Spleen (tissue), 11 donors: ENCODE data around the gene BTBD19. TPM values are rescaled to one million over a fixed set of nuclear protein-coding genes. Genes with fewer than 3 reads are reported as not detected.

Source experiments
- DNase-seq: peaks from one replicate; pipeline ENCODE4 v3.0.0-alpha.2; 2020
- H3K27ac ChIP-seq, 8 donors: fragments of 200-600 bp; sonication (generic) in 7 of 8; 1 replicate in 4 of 8; 2 replicates in 4 of 8; pipeline versions ENCODE4 v1.5.0 to v1.8.0; 2016 to 2021; ENCODE audit warnings: inconsistent platforms in 4 of 8, mild to moderate bottlenecking in 4 of 8, moderate library complexity in 1 of 8
- H3K27me3 ChIP-seq, 7 donors: fragments of 200-600 bp; sonication (generic) in 6 of 7; replicated peaks in 1 of 7; 1 replicate in 4 of 7; 2 replicates in 3 of 7; pipeline versions ENCODE4 v1.5.0 to v1.8.0; 2016 to 2021; ENCODE audit warnings: inconsistent platforms in 3 of 7, mild to moderate bottlenecking in 1 of 7
- H3K36me3 ChIP-seq, 6 donors: fragments of 200-600 bp; sonication (generic) in 5 of 6; 1 replicate in 4 of 6; 2 replicates in 2 of 6; pipeline versions ENCODE4 v1.5.0 to v1.8.0; 2016 to 2021; ENCODE audit warnings: inconsistent platforms in 2 of 6
- H3K4me1 ChIP-seq, 6 donors: fragments of 200-600 bp; sonication (generic) in 5 of 6; 1 replicate in 3 of 6; 2 replicates in 3 of 6; pipeline versions ENCODE4 v1.5.0 to v1.8.0; 2016 to 2021; ENCODE audit warnings: inconsistent platforms in 3 of 6
- H3K4me3 ChIP-seq, 8 donors: fragments of 200-600 bp; sonication (generic) in 7 of 8; 1 replicate in 4 of 8; 2 replicates in 4 of 8; pipeline versions ENCODE4 v1.5.0 to v1.8.0; 2016 to 2021; ENCODE audit warnings: inconsistent platforms in 4 of 8, mild to moderate bottlenecking in 4 of 8, moderate library complexity in 2 of 8
- H3K9me3 ChIP-seq, 8 donors: fragments of 200-600 bp; sonication (generic) in 7 of 8; 1 replicate in 4 of 8; 2 replicates in 4 of 8; pipeline versions ENCODE4 v1.5.0 to v1.8.0; 2016 to 2021; ENCODE audit warnings: inconsistent platforms in 4 of 8
- CTCF ChIP-seq, 11 experiments: fragments of 200-600 bp in 7 of 11; fragments of 450-650 bp in 4 of 11; sonication (generic) in 4 of 11; IDR thresholded peaks in 8 of 11; conservative IDR thresholded peaks in 3 of 11; 1 replicate in 7 of 11; 2 replicates in 4 of 11; pipeline versions ENCODE4 v1.4.0 to v1.8.0; 2016 to 2021; ENCODE audit warnings: antibody characterized with exemption in 11 of 11, inconsistent platforms in 4 of 11, mild to moderate bottlenecking in 1 of 11
- POLR2A ChIP-seq, 3 donors: fragments of 450-650 bp; IDR thresholded peaks; one replicate each; pipeline ENCODE4 v1.5.1; 2017; ENCODE audit warnings: antibody characterized with exemption in 3 of 3, mild to moderate bottlenecking in 1 of 3
- POLR2AphosphoS5 ChIP-seq, 3 donors: sonication (generic); formaldehyde crosslinking; IDR thresholded peaks; one replicate each; pipeline ENCODE4 v1.5.1; 2017; ENCODE audit warnings: antibody characterized with exemption in 3 of 3
- WGBS, 5 donors: extraction: QIAGEN DNeasy Blood & Tissue Kit in 3 of 5; methylation state at CpG; one replicate each; pipeline versions ENCODE4 v1.1.5 to v1.1.7; 2013 to 2018; 5-methylcytosine and 5-hydroxymethylcytosine counted together
- intact Hi-C: fragments of 100-400 bp; cut with DNase I; formaldehyde crosslinking; loops from one replicate; pipeline ENCODE4 v1.15.0; 2023; ENCODE audit warnings: low total_unique reads
- polyA plus RNA-seq, 3 donors: library from polyadenylated mRNA; stranded (reverse); fragments of 200-250 nt; gene quantifications; one replicate each; pipeline ENCODE4 v1.2.1, GENCODE V29; 2013
- total RNA-seq, 7 donors: library from RNA; depleted of rRNA in 3 of 7; stranded (reverse); fragments of >200 nt in 3 of 7; fragmentation: NEBNext Ultra II Directional in 4 of 7; extraction: Animal tissue kit (Norgen Biotek cat#: 25700) in 4 of 7; gene quantifications; one replicate each; pipeline versions ENCODE4 v1.1.0 to v1.2.1, GENCODE V29; 2016 to 2021
- donor health status: healthy with polysubstance abuse.
- donor health status: DM: no; HTN: no; CAD: no; lungs with moderate emphysema.
- donor health status: DM: no; HTN: no; CAD: no.
- donor health status: Bipolar disorder and iron deficiency.
- donor health status: healthy.
- donor health status: DM: no; HTN: no; CAD: no.
- donor health status: DM: yes; HTN: yes; CAD: no.

BTBD19 gene
- total and polyA plus RNA-seq, 10 donors: 0.73 to 11.9 (median 5.7) TPM

DNA sequence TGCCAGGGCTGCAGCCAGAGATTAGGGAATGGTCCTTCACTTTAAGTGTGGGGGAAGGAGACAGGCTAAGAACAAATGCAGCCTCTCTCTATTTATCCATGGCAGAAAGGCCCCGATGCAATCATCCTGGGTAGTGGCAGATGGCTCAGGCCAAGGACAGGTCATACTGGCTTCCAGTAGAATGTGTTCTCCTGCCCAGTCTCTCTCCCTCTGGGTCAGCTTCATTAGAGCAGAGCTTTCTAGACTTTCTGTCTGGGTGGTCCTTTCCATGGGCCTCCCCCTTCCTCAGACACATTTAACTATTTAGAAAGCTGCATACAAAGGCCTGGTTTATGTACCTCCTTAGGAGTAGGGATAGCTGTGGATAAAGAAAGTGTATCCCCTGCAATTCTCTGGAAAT lies 39.5 kb downstream of the BTBD19 start:
- TF ChIP-seq POLR2AphosphoS5 (IDR thresholded peaks at IDR 0.05) (no peak), CTCF (IDR thresholded peaks at IDR 0.05 in 8 of 11, conservative IDR thresholded peaks at IDR 0.05 in 3 of 11) (no peak), POLR2A (IDR thresholded peaks at IDR 0.05) (no peak)
- peaks cover 2 to 10% (median 7%) of the 10 kb centered on the region in 6 donors for H3K4me1 ChIP-seq
- H3K27me3 ChIP-seq: peaks cover 0 to 9% (median 5%) of the 10 kb centered on the region in 7 donors
- H3K4me3 ChIP-seq: no peak overlapping the region
- peaks cover 0 to 24% (median 2%) of the 10 kb centered on the region in 6 donors for H3K36me3 ChIP-seq
- H3K27ac ChIP-seq: no peak overlapping the region
- intact Hi-C loops: no loop called here
- WGBS, 5 donors: 44 to 74% (median 58%) methylated on average over 1 of the region's 1 CpG
- no peaks in the 10 kb centered on the region for H3K9me3 ChIP-seq
- DNase-seq: no peak

GRCh38 chr1:44848456-44849181 lies 40.3 kb downstream of the BTBD19 start:
- no peaks in the 10 kb centered on the region for H3K9me3 ChIP-seq
- DNase-seq: no peak
- WGBS, 5 donors: 77 to 93% (median 84%) methylated on average over 7 of the region's 7 CpGs
- no peak overlapping the region for H3K4me3 ChIP-seq
- no peak overlapping the region for H3K27ac ChIP-seq
- TF ChIP-seq CTCF (IDR thresholded peaks at IDR 0.05 in 8 of 11, conservative IDR thresholded peaks at IDR 0.05 in 3 of 11) (no peak), POLR2A (IDR thresholded peaks at IDR 0.05) (no peak), POLR2AphosphoS5 (IDR thresholded peaks at IDR 0.05) (no peak)
- peaks cover 0 to 24% (median 2%) of the 10 kb centered on the region in 6 donors for H3K36me3 ChIP-seq
- intact Hi-C loops: no loop called here
- peaks cover 0 to 2% (median under 1%) of the 10 kb centered on the region in 6 donors for H3K4me1 ChIP-seq
- peaks cover 0 to under 1% (median 0%) of the 10 kb centered on the region in 7 donors for H3K27me3 ChIP-seq

- no peak for DNase-seq
- Histone ChIP-seq H3K4me1 (no peaks in the 10 kb centered on the region), H3K4me3 (no peak overlapping the region), H3K36me3 (peaks cover 0 to 24% (median 2%) of the 10 kb centered on the region in 6 donors), H3K27ac (no peak overlapping the region), H3K9me3 (no peaks in the 10 kb centered on the region), H3K27me3 (no peaks in the 10 kb centered on the region)
- 70 to 90% (median 83%) methylated on average over 2 of the region's 2 CpGs for WGBS, 5 donors
- intact Hi-C loops: no loop called here
- no peak for TF ChIP-seq POLR2AphosphoS5 (IDR thresholded peaks at IDR 0.05)
- TF ChIP-seq CTCF (IDR thresholded peaks at IDR 0.05 in 8 of 11, conservative IDR thresholded peaks at IDR 0.05 in 3 of 11): no peak
- no peak for TF ChIP-seq POLR2A (IDR thresholded peaks at IDR 0.05)
Observed at GRCh38 chr1:44849575-44850132, 41.3 kb downstream of the BTBD19 start.

DNA sequence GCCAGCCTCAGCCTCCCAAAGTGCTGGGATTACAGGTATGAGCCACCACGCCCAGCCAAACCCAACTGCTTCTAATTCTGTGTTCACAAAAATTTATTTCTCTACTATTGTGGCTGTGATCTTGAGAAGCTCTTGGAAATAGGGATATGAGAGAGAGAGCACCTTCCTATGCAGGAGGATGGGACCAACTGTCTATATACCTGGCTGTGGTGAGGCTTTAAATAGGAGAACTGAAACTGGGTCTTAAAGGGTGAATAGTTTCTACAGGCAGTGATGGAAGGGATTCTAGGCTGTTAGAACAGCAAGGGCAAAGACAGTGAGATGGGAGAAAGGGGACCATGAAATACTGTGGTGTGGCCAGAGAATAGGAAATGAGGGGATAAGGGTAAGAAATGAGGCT lies 43.0 kb downstream of the BTBD19 start:
- intact Hi-C loops: no loop called here
- H3K27ac ChIP-seq: no peak overlapping the region
- H3K4me1 ChIP-seq: no peaks in the 10 kb centered on the region
- no peaks in the 10 kb centered on the region for H3K9me3 ChIP-seq
- no peaks in the 10 kb centered on the region for H3K27me3 ChIP-seq
- H3K4me3 ChIP-seq: no peak overlapping the region
- DNase-seq: no peak
- WGBS, 5 donors: 91 to 100% (median 96%) methylated on average over 1 of the region's 1 CpG
- H3K36me3 ChIP-seq: peaks cover 0 to 39% (median 5%) of the 10 kb centered on the region in 6 donors
- TF ChIP-seq POLR2AphosphoS5 (IDR thresholded peaks at IDR 0.05) (no peak), CTCF (IDR thresholded peaks at IDR 0.05 in 8 of 11, conservative IDR thresholded peaks at IDR 0.05 in 3 of 11) (no peak), POLR2A (IDR thresholded peaks at IDR 0.05) (no peak)
